HepG2 (cell line): Measurements from ENCODE around the gene LTBR. TPM values are rescaled to one million over a fixed set of nuclear protein-coding genes. Genes with fewer than 3 reads are reported as not detected.

ENCODE experiments used
- GATAD1 ChIP-seq: IDR thresholded peaks from 2 replicates; pipeline ENCODE4 v1.6.1; 2016; ENCODE audit warnings: missing genetic modification reagents, missing compliant biosample characterization
- HOXA5 ChIP-seq: sonication (generic); formaldehyde crosslinking; IDR thresholded peaks from 2 replicates; pipeline ENCODE4 v1.4.0; 2020; ENCODE audit warnings: missing genetic modification reagents
- KMT2A ChIP-seq: sonication (generic); formaldehyde crosslinking; IDR thresholded peaks from 2 replicates; pipeline ENCODE4 v1.4.0; 2020; ENCODE audit warnings: missing genetic modification reagents
- NCOA5 ChIP-seq: sonication (generic); formaldehyde crosslinking; IDR thresholded peaks from 2 replicates; pipeline ENCODE4 v1.4.0; 2020; ENCODE audit warnings: missing genetic modification reagents
- RFX5 ChIP-seq: IDR thresholded peaks from 2 replicates; pipeline ENCODE4 v1.6.1; 2011; ENCODE audit warnings: low read depth, low read length, improper control_type of control experiment
- SIN3B ChIP-seq: fragments of 150-350 bp; IDR thresholded peaks from 2 replicates; pipeline ENCODE4 v1.6.1; 2014; ENCODE audit warnings: low read length
- TBP ChIP-seq: sonication (generic); formaldehyde crosslinking; IDR thresholded peaks from 2 replicates; pipeline ENCODE4 v1.5.0; 2020; ENCODE audit warnings: missing genetic modification reagents
- ZNF142 ChIP-seq: sonication (generic); formaldehyde crosslinking; IDR thresholded peaks from 2 replicates; pipeline ENCODE4 v1.4.0; 2020; ENCODE audit warnings: missing genetic modification reagents
- ZNF563 ChIP-seq: sonication (generic); formaldehyde crosslinking; IDR thresholded peaks from 2 replicates; pipeline ENCODE4 v1.8.0; 2022; ENCODE audit warnings: mild to moderate bottlenecking, moderate library complexity, missing genetic modification reagents
- ZNF607 ChIP-seq: sonication (generic); formaldehyde crosslinking; IDR thresholded peaks from 2 replicates; pipeline ENCODE4 v1.5.1; 2020; ENCODE audit warnings: missing genetic modification reagents, mild to moderate bottlenecking, borderline replicate concordance
- ZNF619 ChIP-seq: sonication (generic); formaldehyde crosslinking; IDR thresholded peaks from 2 replicates; pipeline ENCODE4 v1.4.0; 2020; ENCODE audit warnings: mild to moderate bottlenecking, missing genetic modification reagents
- ZNF7 ChIP-seq: IDR thresholded peaks from 2 replicates; pipeline ENCODE4 v1.6.1; 2016; ENCODE audit warnings: missing biosample characterization, missing genetic modification reagents
- ZNF850 ChIP-seq: sonication (generic); formaldehyde crosslinking; conservative IDR thresholded peaks from 2 replicates; pipeline ENCODE4 v1.9.0; 2021; ENCODE audit warnings: mild to moderate bottlenecking, missing genetic modification reagents
- polyA plus RNA-seq, 8 experiments: library from polyadenylated mRNA; depleted of rRNA in 3 of 8; stranded (reverse) in 7 of 8; unstranded in 1 of 8; fragments of >200 nt; fragmentation: Illumina TruSeq in 4 of 8; extraction: Trizol in 4 of 8; gene quantifications; 2 replicates each; pipeline versions ENCODE4 v1.2.1 to v1.2.3, GENCODE V29; 2011 to 2016; ENCODE audit warnings: low read depth in 4 of 8, missing spikeins in 1 of 8, mixed read lengths in 1 of 8; ENCODE audit not compliant: insufficient read depth in 1 of 8
- total RNA-seq, 5 experiments: library from RNA; depleted of rRNA; stranded (reverse); fragments of >200 nt; fragmentation: Illumina TruSeq; extraction: Trizol; gene quantifications; 2 replicates each; pipeline ENCODE4 v1.2.3, GENCODE V29; 2016; ENCODE audit warnings: low read depth in 1 of 5
- TF ChIP-seq, protein P1 (sequence below): IDR thresholded peaks from 2 replicates; pipeline ENCODE4 v1.6.1; 2016; ENCODE audit warnings: low read depth, borderline replicate concordance
- TF ChIP-seq, protein P2 (sequence below): IDR thresholded peaks from 2 replicates; pipeline ENCODE4 v1.6.1; 2018; ENCODE audit warnings: missing genetic modification reagents
- TF ChIP-seq, protein P3 (sequence below): sonication (generic); formaldehyde crosslinking; IDR thresholded peaks from 2 replicates; pipeline ENCODE4 v1.8.1; 2023; ENCODE audit warnings: mild to moderate bottlenecking, moderate library complexity, missing genetic modification reagents
- TF ChIP-seq, protein P4 (sequence below): sonication (generic); formaldehyde crosslinking; IDR thresholded peaks from 2 replicates; pipeline ENCODE4 v1.4.0; 2020; ENCODE audit warnings: mild to moderate bottlenecking, missing genetic modification reagents, borderline replicate concordance

Gene LTBR
- total and polyA plus RNA-seq, 2 of the 13 experiments (the other 11 are each of a cell fraction or from before 2014, with no cell fraction given) = 31.4 to 34.8 TPM

DNA sequence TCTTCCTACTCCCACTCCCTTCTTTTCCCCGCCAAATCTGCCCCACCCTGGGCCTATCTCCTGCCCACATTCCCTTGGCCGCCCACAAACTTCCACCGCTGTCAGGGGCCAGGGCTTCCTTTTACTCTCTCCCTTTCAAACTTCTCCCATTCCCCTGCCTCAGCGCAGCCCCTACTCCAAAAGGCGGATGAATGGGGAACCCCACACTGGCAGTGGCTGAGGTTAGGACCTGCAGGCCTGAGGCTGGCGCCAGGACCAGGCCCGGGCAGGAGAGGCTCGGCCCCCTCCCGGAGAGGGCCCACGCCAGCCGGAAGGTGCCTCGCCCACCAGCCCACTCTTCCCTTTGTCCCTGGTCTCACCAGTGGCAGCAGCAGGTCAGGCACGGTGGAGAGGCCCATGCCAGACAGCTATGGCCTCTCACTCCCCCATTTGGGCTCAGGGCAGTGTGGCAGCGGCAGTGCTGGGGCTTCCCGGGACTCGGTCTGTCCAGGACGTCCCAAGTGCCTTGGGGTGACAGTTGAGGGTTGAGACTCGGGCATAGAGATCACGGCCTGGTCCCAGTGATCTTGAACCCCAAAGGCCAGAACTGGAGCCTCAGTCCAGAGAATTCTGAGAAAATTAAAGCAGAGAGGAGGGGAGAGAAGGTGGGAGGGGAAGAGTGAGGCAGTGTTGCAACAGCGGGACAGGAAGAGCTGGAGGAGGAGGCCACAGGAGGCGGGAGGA, 42.4 kb upstream of the LTBR start, which contains the start of gene TNFRSF1A (continued):
- TF ChIP-seq, protein P1, sequence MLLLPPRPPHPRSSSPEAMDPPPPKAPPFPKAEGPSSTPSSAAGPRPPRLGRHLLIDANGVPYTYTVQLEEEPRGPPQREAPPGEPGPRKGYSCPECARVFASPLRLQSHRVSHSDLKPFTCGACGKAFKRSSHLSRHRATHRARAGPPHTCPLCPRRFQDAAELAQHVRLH (CRISPR knock-in tag) = no peak
- TF ChIP-seq KMT2A (CRISPR knock-in tag) (no peak), ZNF619 (CRISPR knock-in tag) (no peak), RFX5 (no peak), TBP (CRISPR knock-in tag) (no peak), NCOA5 (CRISPR knock-in tag) (no peak), ZNF7 (CRISPR knock-in tag) (no peak), SIN3B (no peak), ZNF850 (CRISPR knock-in tag) (no peak), HOXA5 (CRISPR knock-in tag) (no peak), ZNF563 (no peak; the same call in 1 of the 2 replicates), ZNF607 (peak; percentile 23; the same call in 1 of the 2 replicates), ZNF142 (no peak; the same call in 1 of the 2 replicates), GATAD1 (CRISPR knock-in tag) (peak; percentile 52; the same call in 1 of the 2 replicates)
- TF ChIP-seq, protein P2, sequence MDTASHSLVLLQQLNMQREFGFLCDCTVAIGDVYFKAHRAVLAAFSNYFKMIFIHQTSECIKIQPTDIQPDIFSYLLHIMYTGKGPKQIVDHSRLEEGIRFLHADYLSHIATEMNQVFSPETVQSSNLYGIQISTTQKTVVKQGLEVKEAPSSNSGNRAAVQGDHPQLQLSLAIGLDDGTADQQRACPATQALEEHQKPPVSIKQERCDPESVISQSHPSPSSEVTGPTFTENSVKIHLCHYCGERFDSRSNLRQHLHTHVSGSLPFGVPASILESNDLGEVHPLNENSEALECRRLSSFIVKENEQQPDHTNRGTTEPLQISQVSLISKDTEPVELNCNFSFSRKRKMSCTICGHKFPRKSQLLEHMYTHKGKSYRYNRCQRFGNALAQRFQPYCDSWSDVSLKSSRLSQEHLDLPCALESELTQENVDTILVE = peak; percentile 63; the same call in 1 of the 2 replicates
- TF ChIP-seq, protein P3, sequence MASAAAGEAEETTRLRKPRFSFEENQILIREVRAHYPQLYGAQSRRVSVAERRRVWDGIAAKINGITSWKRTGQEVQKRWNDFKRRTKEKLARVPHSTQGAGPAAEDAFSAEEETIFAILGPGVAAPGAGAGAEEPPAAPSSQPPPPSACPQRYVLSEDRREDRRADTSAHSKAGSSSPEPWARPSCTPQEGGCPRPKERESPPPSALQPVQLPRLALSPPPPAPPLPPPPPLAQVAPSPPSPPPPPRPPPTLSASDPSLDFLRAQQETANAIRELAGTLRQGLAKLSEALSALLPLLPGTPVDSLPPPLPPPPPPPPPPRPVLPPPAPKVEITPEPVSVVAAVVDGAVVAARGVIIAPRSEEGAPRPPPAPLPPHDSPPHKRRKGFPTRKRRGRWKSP (CRISPR knock-in tag) = no peak; the same call in 1 of the 2 replicates
- TF ChIP-seq, protein P4, sequence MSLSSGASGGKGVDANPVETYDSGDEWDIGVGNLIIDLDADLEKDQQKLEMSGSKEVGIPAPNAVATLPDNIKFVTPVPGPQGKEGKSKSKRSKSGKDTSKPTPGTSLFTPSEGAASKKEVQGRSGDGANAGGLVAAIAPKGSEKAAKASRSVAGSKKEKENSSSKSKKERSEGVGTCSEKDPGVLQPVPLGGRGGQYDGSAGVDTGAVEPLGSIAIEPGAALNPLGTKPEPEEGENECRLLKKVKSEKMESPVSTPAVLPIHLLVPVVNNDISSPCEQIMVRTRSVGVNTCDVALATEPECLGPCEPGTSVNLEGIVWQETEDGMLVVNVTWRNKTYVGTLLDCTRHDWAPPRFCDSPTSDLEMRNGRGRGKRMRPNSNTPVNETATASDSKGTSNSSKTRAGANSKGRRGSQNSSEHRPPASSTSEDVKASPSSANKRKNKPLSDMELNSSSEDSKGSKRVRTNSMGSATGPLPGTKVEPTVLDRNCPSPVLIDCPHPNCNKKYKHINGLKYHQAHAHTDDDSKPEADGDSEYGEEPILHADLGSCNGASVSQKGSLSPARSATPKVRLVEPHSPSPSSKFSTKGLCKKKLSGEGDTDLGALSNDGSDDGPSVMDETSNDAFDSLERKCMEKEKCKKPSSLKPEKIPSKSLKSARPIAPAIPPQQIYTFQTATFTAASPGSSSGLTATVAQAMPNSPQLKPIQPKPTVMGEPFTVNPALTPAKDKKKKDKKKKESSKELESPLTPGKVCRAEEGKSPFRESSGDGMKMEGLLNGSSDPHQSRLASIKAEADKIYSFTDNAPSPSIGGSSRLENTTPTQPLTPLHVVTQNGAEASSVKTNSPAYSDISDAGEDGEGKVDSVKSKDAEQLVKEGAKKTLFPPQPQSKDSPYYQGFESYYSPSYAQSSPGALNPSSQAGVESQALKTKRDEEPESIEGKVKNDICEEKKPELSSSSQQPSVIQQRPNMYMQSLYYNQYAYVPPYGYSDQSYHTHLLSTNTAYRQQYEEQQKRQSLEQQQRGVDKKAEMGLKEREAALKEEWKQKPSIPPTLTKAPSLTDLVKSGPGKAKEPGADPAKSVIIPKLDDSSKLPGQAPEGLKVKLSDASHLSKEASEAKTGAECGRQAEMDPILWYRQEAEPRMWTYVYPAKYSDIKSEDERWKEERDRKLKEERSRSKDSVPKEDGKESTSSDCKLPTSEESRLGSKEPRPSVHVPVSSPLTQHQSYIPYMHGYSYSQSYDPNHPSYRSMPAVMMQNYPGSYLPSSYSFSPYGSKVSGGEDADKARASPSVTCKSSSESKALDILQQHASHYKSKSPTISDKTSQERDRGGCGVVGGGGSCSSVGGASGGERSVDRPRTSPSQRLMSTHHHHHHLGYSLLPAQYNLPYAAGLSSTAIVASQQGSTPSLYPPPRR = no peak
